ENCODE results near the gene CYTH2. TPM values are rescaled to one million over a fixed set of nuclear protein-coding genes. Genes with fewer than 3 reads are reported as not detected.

CYTH2 gene
- total RNA-seq, 1 donor from 2014 or later = 36.6 TPM

Other genes with a start within 250 kb of the CYTH2 start
- gene CARD8, start 213.5 kb upstream of the CYTH2 start, total RNA-seq = 2.1 and 3.5 TPM in 2 replicates
- gene ZNF114, start 199.3 kb upstream of the CYTH2 start, total RNA-seq = 0.13 and 0.53 TPM in 2 replicates
- gene EMP3, start 143.8 kb upstream of the CYTH2 start, total RNA-seq = 2.8 and 9.0 TPM in 2 replicates
- gene TMEM143, start 105.4 kb upstream of the CYTH2 start, total RNA-seq = 0.79 and 1.4 TPM in 2 replicates
- gene SYNGR4, start 105.0 kb upstream of the CYTH2 start, total RNA-seq = not detected in 2 replicates
- gene KDELR1, start 77.8 kb upstream of the CYTH2 start, total RNA-seq = 27.9 and 30.6 TPM in 2 replicates
- gene GRIN2D, start 75.7 kb upstream of the CYTH2 start, total RNA-seq = under 0.01 TPM in 1 of 2 replicates, not detected in the other
- 23.4 and 31.9 TPM in 2 replicates for gene GRWD1, start 23.4 kb upstream of the CYTH2 start, total RNA-seq
- gene KCNJ14, start 13.8 kb upstream of the CYTH2 start, total RNA-seq = 1.0 and 1.1 TPM in 2 replicates
- gene LMTK3, start 42.5 kb downstream of the CYTH2 start, total RNA-seq = 1.3 and 1.8 TPM in 2 replicates
- gene SULT2B1, start 82.8 kb downstream of the CYTH2 start, total RNA-seq = 3.4 and 17.2 TPM in 2 replicates
- under 0.01 and 0.64 TPM in 2 replicates for gene SPACA4, start 137.4 kb downstream of the CYTH2 start, total RNA-seq
- 21.9 and 62.3 TPM in 2 replicates for gene FAM83E, start 145.7 kb downstream of the CYTH2 start, total RNA-seq
- gene RPL18, start 149.8 kb downstream of the CYTH2 start, total RNA-seq = 3,143 and 4,233 TPM in 2 replicates
- 3.3 and 3.4 TPM in 2 replicates for gene SPHK2, start 150.1 kb downstream of the CYTH2 start, total RNA-seq
- gene DBP, start 168.0 kb downstream of the CYTH2 start, total RNA-seq = 6.6 and 8.7 TPM in 2 replicates
- 2.4 and 4.4 TPM in 2 replicates for gene CA11, start 176.8 kb downstream of the CYTH2 start, total RNA-seq
- not detected in 2 replicates for gene NTN5, start 203.6 kb downstream of the CYTH2 start, total RNA-seq
- gene FUT2, start 226.6 kb downstream of the CYTH2 start, total RNA-seq = 7.9 and 39.4 TPM in 2 replicates

Measured in bronchial epithelial cell (primary cell).